ENCODE data around the gene FLT1.

- TF ChIP-seq POLR2AphosphoS5 (IDR thresholded peaks at IDR 0.05; ENCODE audit: low read depth, low read length) (no peak), REST (IDR thresholded peaks at IDR 0.05; ENCODE audit: insufficient read depth in 1 of 2, low read depth in 2 of 2, low read length in 2 of 2) (no peak), TAF1 (IDR thresholded peaks at IDR 0.05; ENCODE audit: borderline replicate concordance, insufficient read depth, low read length) (no peak), SIN3A (IDR thresholded peaks at IDR 0.05; ENCODE audit: borderline replicate concordance, insufficient read depth, low read length) (no peak), FOXP2 (optimal IDR thresholded peaks at IDR 0.05; ENCODE audit: borderline replicate concordance, extremely low read depth, extremely low read length, insufficient read depth) (no peak)
Measured at GRCh38 chr13:28370448-28370847, 124.5 kb downstream of the FLT1 start.
